ENCODE measurements around the gene CYSTM1.

The CYSTM1 gene

GRCh38 chr5:140261403-140262171, 86.6 kb downstream of the CYSTM1 start:
- DNase-seq = peak in 36 of 42 donors; percentile 23 to 87 (median 68)
- intact Hi-C loops (cut with DNase I) = no loop called here

DNA sequence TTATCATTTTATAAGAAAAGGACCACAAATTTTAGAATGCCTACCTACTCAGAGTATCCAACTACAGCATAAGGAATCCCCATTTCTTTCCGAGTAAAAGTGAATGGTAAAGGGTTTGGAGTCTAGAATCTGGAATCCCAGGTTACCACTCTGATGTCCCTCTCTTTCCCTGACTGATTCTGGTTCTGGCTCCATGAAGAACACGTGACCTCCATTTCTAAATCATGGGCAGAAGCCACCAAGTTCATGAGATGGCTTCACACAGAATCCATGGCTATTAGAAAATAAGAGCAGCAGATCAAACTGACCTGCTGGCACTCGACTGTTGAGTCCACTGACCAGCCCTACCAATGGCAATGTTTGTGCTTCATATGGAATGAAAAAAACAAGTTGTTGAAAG, 87.2 kb downstream of the CYSTM1 start:
- no peak for DNase-seq
- intact Hi-C loops (cut with DNase I) = no loop called here

- intact Hi-C loops (cut with DNase I) = no loop called here
- DNase-seq = no peak
Observed at GRCh38 chr5:140262839-140263238, 87.9 kb downstream of the CYSTM1 start.

- DNase-seq = no peak
- intact Hi-C loops (cut with DNase I) = no loop called here
Observed at GRCh38 chr5:140265845-140266244, 90.9 kb downstream of the CYSTM1 start.

DNA sequence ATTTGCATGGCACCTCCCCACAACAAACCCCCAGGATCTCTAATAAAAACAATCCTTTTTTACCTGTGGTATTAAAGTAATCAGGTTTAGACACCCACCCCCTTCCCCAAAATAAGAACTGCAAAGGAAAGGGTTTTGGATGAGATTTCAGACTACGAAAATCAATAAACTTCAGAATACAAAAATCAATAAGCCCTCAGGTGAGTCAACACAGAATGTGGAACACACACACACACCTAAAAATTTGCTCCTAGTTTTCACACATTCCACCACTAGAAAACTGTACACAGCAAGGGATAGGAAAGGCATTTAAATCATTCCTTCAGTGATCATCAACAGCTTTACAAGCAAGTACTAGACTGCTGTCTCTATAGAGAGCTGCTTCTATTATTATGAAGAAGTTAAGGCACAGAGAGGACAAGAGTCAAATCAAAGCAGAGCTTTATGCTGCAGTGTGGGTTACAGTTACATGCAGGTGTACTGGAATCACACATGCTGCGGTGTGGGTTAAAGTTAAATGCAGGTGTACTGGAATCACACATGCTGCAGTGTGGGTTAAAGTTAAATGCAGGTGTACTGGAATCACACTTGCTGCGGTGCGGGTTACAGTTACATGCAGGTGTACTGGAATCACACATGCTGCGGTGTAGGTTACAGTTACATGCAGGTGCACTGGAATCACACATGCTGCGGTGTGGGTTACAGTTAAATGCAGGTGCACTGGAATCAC, 91.6 kb downstream of the CYSTM1 start:
- DNase-seq = no peak
- intact Hi-C loops (cut with DNase I) = no loop called here

DNA sequence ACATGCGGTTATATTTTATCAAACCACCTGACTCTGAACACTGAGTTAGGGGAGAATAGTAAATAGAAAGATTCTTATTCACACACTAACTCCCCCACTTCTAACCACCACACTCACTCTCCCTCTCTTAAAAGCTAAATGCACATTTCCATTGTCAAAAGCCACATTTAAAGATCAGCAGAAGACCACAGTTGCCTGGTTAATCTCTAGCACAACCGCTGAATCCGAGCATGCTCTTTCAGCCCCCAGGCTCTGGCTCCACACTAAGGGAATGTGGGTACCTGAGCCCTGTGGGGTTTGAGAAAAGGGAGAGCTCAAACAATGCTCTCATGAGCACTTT, 92.2 kb downstream of the CYSTM1 start:
- DNase-seq = no peak
- intact Hi-C loops (cut with DNase I) = no loop called here

DNA sequence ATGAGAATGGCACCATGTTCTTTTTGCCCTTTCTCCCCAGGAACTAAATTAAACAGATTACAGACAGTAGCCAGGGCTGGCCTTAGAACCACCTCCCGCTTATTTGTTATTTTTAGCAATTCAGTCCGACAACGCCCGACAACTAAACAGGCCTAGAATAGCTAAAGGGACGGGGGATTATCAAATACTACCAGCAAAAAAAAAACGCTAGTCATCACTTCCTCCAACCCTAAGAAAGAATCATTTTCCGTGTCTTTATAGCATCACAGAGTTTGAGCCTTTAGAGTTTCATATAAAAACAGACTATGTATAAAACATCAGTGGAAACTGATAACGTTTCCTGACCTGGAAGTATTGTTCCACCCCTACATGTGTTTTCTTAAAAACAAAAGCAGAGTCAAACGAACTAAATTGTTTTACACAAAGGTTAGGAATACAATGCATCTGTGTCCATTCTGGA, 92.6 kb downstream of the CYSTM1 start:
- intact Hi-C loops (cut with DNase I) = no loop called here

DNA sequence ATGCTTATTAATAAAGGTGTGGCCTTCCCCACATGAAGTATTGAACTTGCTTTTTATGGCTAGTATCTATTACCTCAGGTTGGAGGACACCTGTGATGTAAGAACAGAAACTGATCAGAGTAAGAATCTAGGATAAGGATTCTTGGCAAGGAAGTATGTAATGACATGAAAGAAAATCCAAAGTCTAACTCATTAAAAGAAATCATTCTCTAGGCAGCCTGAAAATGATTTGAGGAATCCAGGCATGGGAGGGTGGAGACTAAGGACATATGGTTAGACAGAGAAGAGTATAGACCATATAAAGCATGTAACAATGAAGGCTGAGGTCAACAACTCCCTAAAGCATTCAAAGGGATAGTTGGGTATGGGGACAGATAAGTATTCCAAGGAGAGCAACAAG, 95.0 kb downstream of the CYSTM1 start:
- intact Hi-C loops (cut with DNase I) = no loop called here
- no peak for DNase-seq

More for the DNA sequence above, 92.6 kb downstream of the CYSTM1 start:
- DNase-seq = no peak

DNA sequence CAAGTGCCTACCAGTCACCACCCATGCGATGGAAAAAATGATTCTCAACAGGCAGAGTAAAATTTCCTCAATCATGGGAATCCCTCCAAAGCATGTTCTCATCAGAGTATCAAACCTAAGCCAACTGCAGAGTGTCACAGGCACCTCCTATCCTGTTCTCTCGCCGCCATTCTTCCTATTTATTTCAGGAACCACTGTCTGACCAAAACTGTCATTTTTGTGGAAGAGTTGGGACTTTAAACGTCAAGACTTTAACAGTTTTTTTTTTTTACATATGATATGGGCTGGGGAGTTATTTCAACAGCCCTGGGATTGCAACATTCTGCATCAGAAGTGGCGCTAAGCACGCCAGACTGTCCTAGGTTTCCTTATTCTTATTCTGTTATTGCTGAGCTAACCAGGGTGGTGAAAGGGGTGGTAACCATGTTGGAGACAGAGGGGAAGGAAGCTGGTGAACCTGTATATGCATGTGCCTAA, 98.5 kb downstream of the CYSTM1 start:
- DNase-seq = no peak
- intact Hi-C loops (cut with DNase I) = no loop called here

DNA sequence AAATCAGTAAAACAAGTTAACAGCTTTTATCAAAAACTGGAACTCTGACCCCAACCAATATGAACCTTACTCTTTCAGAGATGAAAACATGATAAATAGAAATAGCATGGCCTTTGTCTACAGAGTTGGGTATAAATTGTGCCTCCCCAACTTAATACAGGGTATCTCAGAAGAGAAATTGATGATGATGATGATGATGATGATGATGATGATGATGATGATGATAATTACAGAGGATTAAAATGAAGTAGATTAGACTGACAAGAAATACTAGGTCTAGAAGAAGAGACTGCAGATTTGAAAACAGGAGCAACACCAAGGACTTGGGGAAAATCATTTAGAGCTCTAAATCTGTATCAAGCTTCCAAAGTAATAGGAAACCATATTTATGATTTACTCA, 100.8 kb downstream of the CYSTM1 start:
- no peak for DNase-seq
- intact Hi-C loops (cut with DNase I) = no loop called here

GRCh38 chr5:140282266-140282665, 107.3 kb downstream of the CYSTM1 start:
- DNase-seq = no peak
- intact Hi-C loops (cut with DNase I) = no loop called here

DNA sequence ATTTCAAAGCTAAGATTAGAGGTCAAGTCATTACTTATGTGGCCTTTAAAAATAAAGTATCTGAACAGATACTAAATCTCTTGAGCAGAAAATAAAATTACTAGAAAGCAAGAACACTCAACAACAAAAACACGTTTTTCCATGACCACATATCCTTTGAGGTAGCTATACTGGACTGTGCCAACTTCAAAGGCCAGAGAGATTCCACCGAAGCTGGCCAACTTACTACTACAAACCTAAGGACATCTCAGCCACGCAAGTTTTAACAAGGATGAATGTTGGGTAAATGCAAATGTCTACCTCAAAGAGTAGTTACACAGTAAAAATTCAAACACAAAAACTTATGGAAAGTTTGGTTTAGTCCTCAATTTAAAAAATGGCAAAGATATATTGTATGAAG, 109.0 kb downstream of the CYSTM1 start:
- intact Hi-C loops (cut with DNase I) = no loop called here
- DNase-seq = no peak

- no peak for DNase-seq
- intact Hi-C loops (cut with DNase I) = no loop called here
Observed at GRCh38 chr5:140286424-140286823, 111.4 kb downstream of the CYSTM1 start.

GRCh38 chr5:140287801-140288521, 113.0 kb downstream of the CYSTM1 start:
- intact Hi-C loops (cut with DNase I) = no loop called here
- no peak for DNase-seq

DNA sequence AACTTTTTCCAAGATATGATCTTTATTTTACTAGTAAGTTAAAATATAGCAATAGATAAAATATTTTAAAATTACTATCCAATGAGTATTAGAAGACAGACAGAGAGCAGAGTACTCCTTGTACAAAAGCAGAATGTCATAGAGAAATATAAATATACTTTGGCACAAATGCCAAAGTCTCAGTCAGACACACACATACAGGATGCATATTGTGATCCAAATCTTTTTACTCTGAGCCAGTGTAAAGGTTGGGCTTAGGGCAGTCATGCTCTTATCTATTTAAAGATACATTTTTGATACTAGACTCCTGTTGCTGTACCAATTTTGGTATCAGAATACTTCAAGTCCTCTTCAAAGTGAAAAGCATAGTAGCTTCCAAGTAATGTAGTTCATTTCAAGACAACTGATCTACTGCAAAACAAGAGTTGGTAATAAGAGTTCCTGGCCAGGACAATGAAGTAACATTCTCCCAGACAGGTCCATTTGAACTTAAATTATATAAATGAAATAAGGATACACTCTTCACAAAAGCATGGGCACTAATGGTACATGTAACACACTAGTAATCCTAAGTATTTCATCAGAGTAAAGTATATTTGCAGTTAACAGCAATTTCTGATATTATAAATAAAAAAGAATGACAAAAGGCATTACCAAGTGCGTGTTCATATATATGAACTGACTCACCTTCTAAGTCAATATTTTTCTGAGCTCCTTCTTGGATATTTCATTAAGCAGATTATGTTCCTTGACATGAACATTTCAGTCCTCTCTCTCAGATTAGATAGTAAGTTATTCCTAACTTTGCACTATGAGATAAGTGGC, 117.4 kb downstream of the CYSTM1 start:
- intact Hi-C loops (cut with DNase I) = no loop called here
- DNase-seq = no peak

Measured in head of caudate nucleus (tissue), 42 donors.